HEK293 (cell line): ENCODE results near the gene KCNQ1.
A peak's percentile ranks its signal among the peaks of the same experiment; 100 is the strongest.

Experiments
- CTCF ChIA-PET: fragments of 350-600 bp; formaldehyde crosslinking; extraction: SDS; loops from one replicate; lab custom pipeline; 2021; ENCODE audit warnings: antibody characterized with exemption; lab: Yijun Ruan, JAX
- POLR2A ChIA-PET: fragments of 300-600 bp; formaldehyde crosslinking; extraction: SDS; loops from one replicate; lab custom pipeline; 2020; ENCODE audit warnings: antibody characterized with exemption, inconsistent platforms; lab: Yijun Ruan, JAX
- H3K27ac ChIP-seq: fragments of 200-500 bp; sonication (Bioruptor generic); 2 replicates; pipeline ENCODE4 v1.5.1; 2014; ENCODE audit warnings: low read depth, low read length, control low read depth, inconsistent platforms; ENCODE audit errors: extremely low read depth
- H3K36me3 ChIP-seq, 2 experiments: fragments of 200-500 bp in 1 of 2; sonication (Bioruptor generic) in 1 of 2; 1 replicate in 1 of 2; 2 replicates in 1 of 2; pipeline ENCODE4 v1.5.1; 2014 to 2017; ENCODE audit warnings: inconsistent platforms in 2 of 2, low read length in 2 of 2; ENCODE audit not compliant: control insufficient read depth in 2 of 2, insufficient read depth in 1 of 2
- H3K4me1 ChIP-seq: fragments of 200-500 bp; sonication (Bioruptor generic); 2 replicates; pipeline ENCODE4 v1.5.1; 2014; ENCODE audit warnings: mild to moderate bottlenecking, low read length, inconsistent platforms; ENCODE audit not compliant: control insufficient read depth, insufficient read depth
- H3K4me3 ChIP-seq: 2 replicates; pipeline ENCODE4 v1.5.1; 2011; ENCODE audit warnings: low read depth, mild to moderate bottlenecking, control low read depth, low read length, moderate library complexity
- H3K9me3 ChIP-seq: fragments of 200-500 bp; sonication (Bioruptor generic); 2 replicates; pipeline ENCODE4 v1.5.1; 2014; ENCODE audit warnings: low read depth, low read length, inconsistent platforms; ENCODE audit not compliant: control insufficient read depth, insufficient read depth
- GLI2 ChIP-seq: fragments of 450-650 bp; formaldehyde crosslinking; IDR thresholded peaks from 2 replicates; pipeline ENCODE4; 2017; ENCODE audit warnings: missing biosample characterization, missing genetic modification characterization, low read depth, borderline replicate concordance
- GLIS1 ChIP-seq: fragments of 450-650 bp; formaldehyde crosslinking; IDR thresholded peaks from 2 replicates; pipeline ENCODE4 v1.5.1; 2016; ENCODE audit warnings: missing biosample characterization, missing genetic modification characterization
- KLF1 ChIP-seq: fragments of 450-650 bp; formaldehyde crosslinking; IDR thresholded peaks from 2 replicates; pipeline ENCODE4 v1.5.1; 2016; ENCODE audit warnings: missing biosample characterization, missing genetic modification characterization
- SALL2 ChIP-seq: fragments of 450-650 bp; formaldehyde crosslinking; IDR thresholded peaks from 2 replicates; pipeline ENCODE4 v1.5.0; 2017; ENCODE audit warnings: missing biosample characterization, mild to moderate bottlenecking, missing genetic modification characterization, borderline replicate concordance
- ZNF132 ChIP-seq: fragments of 450-650 bp; formaldehyde crosslinking; IDR thresholded peaks from 2 replicates; pipeline ENCODE4 v1.5.1; 2017; ENCODE audit warnings: missing biosample characterization, missing genetic modification characterization, borderline replicate concordance
- ZNF138 ChIP-seq: fragments of 450-650 bp; formaldehyde crosslinking; IDR thresholded peaks from 2 replicates; pipeline ENCODE4 v1.5.1; 2016; ENCODE audit warnings: missing biosample characterization, missing genetic modification characterization, borderline replicate concordance
- ZNF175 ChIP-seq: fragments of 450-650 bp; formaldehyde crosslinking; IDR thresholded peaks from 2 replicates; pipeline ENCODE4 v1.5.1; 2016; ENCODE audit warnings: missing biosample characterization, missing genetic modification characterization
- ZNF473 ChIP-seq: fragments of 450-650 bp; formaldehyde crosslinking; IDR thresholded peaks from 2 replicates; pipeline ENCODE4 v1.5.1; 2017; ENCODE audit warnings: missing biosample characterization, missing genetic modification characterization
- ZNF654 ChIP-seq: fragments of 450-650 bp; formaldehyde crosslinking; IDR thresholded peaks from 2 replicates; pipeline ENCODE4 v1.5.1; 2016; ENCODE audit warnings: low read depth, missing biosample characterization, missing genetic modification characterization
- TF ChIP-seq, protein P1 (sequence below): fragments of 450-650 bp; formaldehyde crosslinking; IDR thresholded peaks from 2 replicates; pipeline ENCODE4 v1.5.1; 2016; ENCODE audit warnings: missing biosample characterization, missing genetic modification characterization
- TF ChIP-seq, protein P2 (sequence below): IDR thresholded peaks from 2 replicates; pipeline ENCODE4 v1.6.1; 2011; ENCODE audit warnings: mild to moderate bottlenecking, low read depth, low read length, borderline replicate concordance
- TF ChIP-seq, protein P3 (sequence below): fragments of 450-650 bp; IDR thresholded peaks from 2 replicates; pipeline ENCODE4 v1.5.1; 2018; ENCODE audit warnings: missing biosample characterization, mild to moderate bottlenecking, missing genetic modification characterization

Gene KCNQ1

DNA sequence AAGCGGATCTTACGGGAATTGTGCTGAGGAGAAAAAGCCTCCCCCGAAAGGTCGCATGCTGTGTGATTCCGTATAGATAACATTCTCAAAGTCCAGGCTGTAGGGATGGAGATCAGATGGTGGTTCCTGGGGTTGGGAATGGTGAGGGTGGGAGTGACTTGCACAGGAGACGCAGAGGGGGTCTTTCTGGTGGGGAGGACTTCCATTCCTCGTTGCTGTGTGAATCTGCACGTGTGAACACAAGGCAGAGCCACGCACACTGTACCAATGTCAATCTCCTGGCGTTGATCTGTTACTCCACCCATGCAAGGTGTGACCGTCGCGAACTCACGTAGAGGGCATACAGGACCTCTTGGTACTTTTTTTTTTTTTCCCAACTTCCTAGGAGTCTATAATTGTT is 313.9 kb downstream of the KCNQ1 start (continued):
- TF ChIP-seq ZNF654 (tag by site-specific recombination) = no peak

DNA sequence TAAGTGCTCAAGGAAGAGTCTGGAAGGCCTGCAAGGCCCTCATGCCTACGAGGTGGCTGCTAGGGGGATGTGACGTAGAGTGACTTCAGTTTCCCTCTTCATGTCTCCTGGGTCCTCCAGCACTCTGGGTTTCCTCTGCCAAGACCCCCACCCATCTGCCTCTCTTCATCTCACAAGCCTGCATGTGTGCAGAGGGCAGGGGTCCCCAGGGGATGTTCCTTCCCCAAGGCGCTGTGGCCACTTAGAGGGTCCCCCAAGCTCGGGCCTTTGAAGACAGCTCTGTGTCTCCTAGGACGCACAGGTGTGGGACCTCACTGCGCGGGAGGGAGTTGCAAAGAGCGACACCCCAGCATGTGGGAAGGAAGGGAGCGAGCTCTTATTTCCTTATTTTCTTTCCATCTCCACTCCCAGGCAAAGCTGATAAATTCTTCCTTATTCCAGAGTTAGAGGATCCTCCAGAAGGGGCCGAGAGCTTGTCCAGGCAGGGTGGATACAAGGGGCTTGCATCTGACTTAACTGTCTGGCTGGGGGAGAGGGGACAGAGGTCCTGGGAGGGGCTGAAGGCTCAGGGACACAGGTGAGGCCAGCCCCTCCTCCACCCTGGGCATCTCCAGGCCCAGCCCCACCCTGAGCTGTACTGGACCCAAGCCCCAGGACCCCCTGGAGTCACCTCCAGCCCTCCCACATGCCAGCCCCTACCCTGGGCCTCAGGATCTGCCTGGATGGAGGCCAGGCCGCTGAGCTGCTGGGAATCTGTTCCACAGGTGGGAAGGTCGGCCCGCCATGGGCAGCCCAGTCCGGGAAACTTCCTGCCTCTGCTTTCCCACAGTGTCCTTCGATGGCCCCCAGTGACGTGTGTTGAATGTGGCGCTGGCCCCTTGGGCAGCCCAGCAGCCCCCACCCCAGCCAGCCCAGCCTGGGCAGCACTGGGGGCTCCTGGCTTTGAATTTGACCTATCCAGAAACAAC is 314.7 kb downstream of the KCNQ1 start:
- Histone ChIP-seq H3K36me3 (no peaks in the 10 kb centered on the region), H3K27ac (no peak overlapping the region), H3K9me3 (no peaks in the 10 kb centered on the region), H3K4me3 (no peak overlapping the region), H3K4me1 (no peaks in the 10 kb centered on the region)
- ChIA-PET CTCF (interaction anchor here (0.7 kb wide), 1 partner anchor 181 kb away, joined by 3 read pairs; no protein-coding TSS in a partner anchor), POLR2A (no interaction called here)
- TF ChIP-seq GLIS1 (tag by site-specific recombination) = peak; percentile 32
- TF ChIP-seq, protein P1, sequence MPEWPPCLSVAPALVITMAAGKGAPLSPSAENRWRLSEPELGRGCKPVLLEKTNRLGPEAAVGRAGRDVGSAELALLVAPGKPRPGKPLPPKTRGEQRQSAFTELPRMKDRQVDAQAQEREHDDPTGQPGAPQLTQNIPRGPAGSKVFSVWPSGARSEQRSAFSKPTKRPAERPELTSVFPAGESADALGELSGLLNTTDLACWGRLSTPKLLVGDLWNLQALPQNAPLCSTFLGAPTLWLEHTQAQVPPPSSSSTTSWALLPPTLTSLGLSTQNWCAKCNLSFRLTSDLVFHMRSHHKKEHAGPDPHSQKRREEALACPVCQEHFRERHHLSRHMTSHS (tag by site-specific recombination) = no peak

DNA sequence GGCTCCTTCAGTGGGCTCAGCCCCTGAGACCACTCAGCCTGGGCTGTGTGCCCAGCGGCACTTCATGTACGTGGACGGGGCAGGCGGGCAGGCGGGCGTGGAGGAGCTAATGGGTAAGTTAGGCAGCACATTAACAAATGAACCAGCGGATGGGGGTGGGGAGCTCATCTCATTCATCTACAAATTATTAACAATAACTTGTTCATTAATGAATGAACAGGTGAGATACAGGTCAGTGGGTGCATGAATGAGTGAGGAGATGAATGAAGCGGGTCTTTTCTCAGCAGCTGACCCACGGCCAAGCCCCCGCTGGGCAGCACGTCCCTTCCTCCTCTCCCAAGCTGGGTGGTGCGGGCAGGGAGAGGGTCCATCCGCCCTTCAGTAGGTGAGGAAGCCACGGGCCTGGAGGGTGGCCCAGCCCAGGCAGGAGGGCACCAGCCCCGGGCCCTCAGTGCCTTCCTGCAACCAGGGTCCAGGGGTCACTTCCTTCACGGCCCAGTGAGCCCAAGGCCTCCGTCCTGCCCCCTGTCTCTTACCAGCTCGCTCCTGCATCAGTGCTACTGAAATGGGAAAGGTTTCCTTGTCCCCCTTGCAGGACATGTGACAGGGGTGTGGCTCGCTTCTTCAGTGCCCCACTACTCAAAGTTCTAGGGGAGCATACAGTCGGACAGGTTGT is 315.5 kb downstream of the KCNQ1 start:
- no peaks in the 10 kb centered on the region for H3K36me3 ChIP-seq
- CTCF ChIA-PET = no interaction called here
- H3K27ac ChIP-seq = no peak overlapping the region
- H3K4me3 ChIP-seq = no peak overlapping the region
- POLR2A ChIA-PET = no interaction called here
- H3K4me1 ChIP-seq = no peaks in the 10 kb centered on the region
- no peaks in the 10 kb centered on the region for H3K9me3 ChIP-seq
- TF ChIP-seq ZNF175 (tag by site-specific recombination) = no peak
- no peak for TF ChIP-seq GLI2

DNA sequence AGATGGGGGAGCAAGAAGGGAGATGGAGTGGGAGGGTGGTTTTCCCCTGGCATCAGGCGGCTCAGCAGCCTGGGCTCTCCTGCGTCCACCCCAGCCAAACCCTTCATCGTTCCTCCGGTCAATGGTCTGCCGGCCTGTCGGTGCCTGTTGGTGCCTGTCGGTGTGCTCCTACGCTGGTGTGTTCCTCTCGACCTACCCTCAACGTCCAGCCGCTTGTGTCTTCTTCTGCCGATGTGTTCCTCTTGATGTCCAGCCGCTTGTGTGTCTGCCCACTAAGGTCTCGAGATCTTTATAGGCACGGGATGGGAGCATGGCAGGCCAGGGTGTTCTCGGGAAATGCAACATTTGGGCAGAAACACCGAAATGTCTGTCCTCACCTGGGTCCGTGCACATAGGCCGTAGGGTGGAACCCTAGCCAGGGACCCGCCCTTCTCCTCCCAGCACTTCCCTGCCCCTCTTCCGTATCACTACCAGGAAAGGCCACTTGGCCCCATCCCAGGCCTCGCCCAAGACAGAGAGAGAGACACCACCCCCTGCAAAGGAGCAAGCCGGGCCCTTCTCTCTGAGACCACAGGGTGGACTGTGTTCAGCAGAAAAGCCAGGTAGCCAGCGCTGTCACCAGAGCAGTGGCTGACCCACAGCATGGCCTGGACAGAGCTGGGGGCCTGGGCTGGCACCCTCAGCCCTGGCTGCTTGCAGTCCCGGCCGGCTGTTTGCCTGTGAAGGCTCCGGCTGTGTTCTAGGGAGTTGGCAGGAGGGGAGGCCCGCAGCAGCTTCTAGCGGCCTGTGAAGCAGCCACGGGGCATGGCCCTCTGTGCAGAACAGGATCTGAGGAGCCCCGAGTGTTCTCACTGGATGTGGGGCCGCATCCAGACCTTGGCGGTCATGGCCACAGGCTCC is 316.6 kb downstream of the KCNQ1 start:
- TF ChIP-seq ZNF132 (tag by site-specific recombination) (no peak), ZNF138 (no peak), SALL2 (tag by site-specific recombination) (no peak), KLF1 (peak; percentile 65), ZNF473 (tag by site-specific recombination) (no peak)
- TF ChIP-seq, protein P2, sequence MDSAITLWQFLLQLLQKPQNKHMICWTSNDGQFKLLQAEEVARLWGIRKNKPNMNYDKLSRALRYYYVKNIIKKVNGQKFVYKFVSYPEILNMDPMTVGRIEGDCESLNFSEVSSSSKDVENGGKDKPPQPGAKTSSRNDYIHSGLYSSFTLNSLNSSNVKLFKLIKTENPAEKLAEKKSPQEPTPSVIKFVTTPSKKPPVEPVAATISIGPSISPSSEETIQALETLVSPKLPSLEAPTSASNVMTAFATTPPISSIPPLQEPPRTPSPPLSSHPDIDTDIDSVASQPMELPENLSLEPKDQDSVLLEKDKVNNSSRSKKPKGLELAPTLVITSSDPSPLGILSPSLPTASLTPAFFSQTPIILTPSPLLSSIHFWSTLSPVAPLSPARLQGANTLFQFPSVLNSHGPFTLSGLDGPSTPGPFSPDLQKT = no peak
- TF ChIP-seq, protein P3, sequence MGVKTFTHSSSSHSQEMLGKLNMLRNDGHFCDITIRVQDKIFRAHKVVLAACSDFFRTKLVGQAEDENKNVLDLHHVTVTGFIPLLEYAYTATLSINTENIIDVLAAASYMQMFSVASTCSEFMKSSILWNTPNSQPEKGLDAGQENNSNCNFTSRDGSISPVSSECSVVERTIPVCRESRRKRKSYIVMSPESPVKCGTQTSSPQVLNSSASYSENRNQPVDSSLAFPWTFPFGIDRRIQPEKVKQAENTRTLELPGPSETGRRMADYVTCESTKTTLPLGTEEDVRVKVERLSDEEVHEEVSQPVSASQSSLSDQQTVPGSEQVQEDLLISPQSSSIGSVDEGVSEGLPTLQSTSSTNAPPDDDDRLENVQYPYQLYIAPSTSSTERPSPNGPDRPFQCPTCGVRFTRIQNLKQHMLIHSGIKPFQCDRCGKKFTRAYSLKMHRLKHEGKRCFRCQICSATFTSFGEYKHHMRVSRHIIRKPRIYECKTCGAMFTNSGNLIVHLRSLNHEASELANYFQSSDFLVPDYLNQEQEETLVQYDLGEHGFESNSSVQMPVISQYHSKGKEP (tag by site-specific recombination) = no peak
- ChIA-PET POLR2A (no interaction called here), CTCF (no interaction called here)
- Histone ChIP-seq H3K9me3 (no peaks in the 10 kb centered on the region), H3K27ac (no peak overlapping the region), H3K4me3 (no peak overlapping the region), H3K36me3 (no peaks in the 10 kb centered on the region), H3K4me1 (no peaks in the 10 kb centered on the region)
